Kidney (tissue), 14 donors: ENCODE measurements around the gene ZNF829. TPM values are rescaled to one million over a fixed set of nuclear protein-coding genes. Genes with fewer than 3 reads are reported as not detected.

Source experiments
- DNase-seq, 5 donors: peaks; one replicate each; pipeline ENCODE4 v3.0.0-alpha.2; 2013 to 2020
- FAIRE-seq: peaks from 2 replicates; lab custom pipeline; 2012; peaks lifted over from hg19 to GRCh38; lab: Jason Lieb, UNC
- H3K27ac ChIP-seq, 2 donors: one replicate each; pipeline ENCODE4 v1.7.0; 2013; ENCODE audit warnings: low read depth in 2 of 2, low read length in 2 of 2, inconsistent platforms in 1 of 2
- H3K27me3 ChIP-seq: one replicate; pipeline ENCODE4 v1.7.1; 2013; ENCODE audit warnings: low read length, inconsistent platforms; ENCODE audit not compliant: control insufficient read depth, insufficient read depth
- H3K36me3 ChIP-seq, 3 donors: one replicate each; pipeline versions ENCODE4 v1.7.0 to v1.7.1; 2013; ENCODE audit warnings: low read length in 3 of 3, control low read depth in 1 of 3, inconsistent platforms in 1 of 3; ENCODE audit not compliant: insufficient read depth in 3 of 3, control insufficient read depth in 2 of 3
- H3K4me1 ChIP-seq, 3 donors: one replicate each; pipeline versions ENCODE4 v1.7.0 to v1.7.1; 2013; ENCODE audit warnings: low read length in 3 of 3, inconsistent platforms in 1 of 3, low read depth in 1 of 3; ENCODE audit not compliant: control insufficient read depth in 2 of 3, insufficient read depth in 2 of 3
- H3K4me3 ChIP-seq, 3 donors: one replicate each; pipeline versions ENCODE4 v1.7.0 to v1.8.1; 2013; ENCODE audit warnings: low read length in 3 of 3, control low read depth in 1 of 3, inconsistent platforms in 1 of 3
- H3K9ac ChIP-seq, 3 donors: one replicate each; pipeline versions ENCODE4 v1.7.0 to v1.7.1; 2013; ENCODE audit warnings: low read length in 3 of 3, control low read depth in 1 of 3, inconsistent platforms in 1 of 3
- H3K9me3 ChIP-seq, 3 donors: one replicate each; pipeline versions ENCODE4 v1.7.0 to v1.7.1; 2013; ENCODE audit warnings: low read length in 3 of 3, control low read depth in 1 of 3, inconsistent platforms in 1 of 3; ENCODE audit not compliant: control insufficient read depth in 2 of 3, insufficient read depth in 1 of 3
- CTCF ChIP-seq: IDR thresholded peaks from 3 replicates; pipeline ENCODE4 v1.5.1; 2012; ENCODE audit warnings: mild to moderate bottlenecking, moderate library complexity, borderline replicate concordance; ENCODE audit not compliant: insufficient read depth; ENCODE audit errors: extremely low read depth
- intact Hi-C: fragments of 100-400 bp; cut with DNase I; formaldehyde crosslinking; loops from one replicate; pipeline ENCODE4 v1.11.1; 2022
- polyA plus RNA-seq: library from polyadenylated mRNA; stranded (reverse); fragments of 350-450 nt; fragmentation: Illumina TruSeq; extraction: RNeasy Lipid Tissue Mini Kit (QIAGEN cat#74804); gene quantifications from one replicate; pipeline ENCODE4 v1.2.3, GENCODE V29; 2014; ENCODE audit warnings: low read depth, low replicate concordance; ENCODE audit not compliant: insufficient read depth
- total RNA-seq: library from RNA; stranded (reverse); fragmentation: NEBNext Ultra II Directional; extraction: Animal tissue kit (Norgen Biotek cat#: 25700); gene quantifications from one replicate; pipeline ENCODE4 v1.2.1, GENCODE V29; 2021
- donor health status: control.
- donor health status: control.
- donor health status: control.
- donor health status: control.
- donor health status: control.
- donor health status: DM: yes; HTN: yes; CAD: no.
- donor health status: Normal renal cell carcinoma (clear cell type).

ZNF829 gene
- total and polyA plus RNA-seq, 2 donors from 2014 or later, result 1.2 to 4.4 TPM

- Histone ChIP-seq H3K9ac (peak overlapping the region in 2 of 3 donors; percentile 3 to 97), H3K4me3 (peak overlapping the region; percentile 86 to 100 (median 99)), H3K36me3 (peaks cover 0 to 5% (median 2%) of the 10 kb centered on the region in 3 donors), H3K27me3 (no peaks in the 10 kb centered on the region), H3K9me3 (peaks cover 0 to 6% (median 0%) of the 10 kb centered on the region in 3 donors), H3K4me1 (peaks cover 0 to 8% (median 6%) of the 10 kb centered on the region in 3 donors), H3K27ac (no peak overlapping the region)
- intact Hi-C loops, result no loop called here
- no peak for FAIRE-seq
- no peak for DNase-seq
- TF ChIP-seq CTCF, result no peak
These were observed 64.2 kb downstream of the ZNF829 start for GRCh38 chr19:36851898-36852297.

GRCh38 chr19:36850559-36851442, 65.3 kb downstream of the ZNF829 start, which contains the start of gene ZNF345:
TSS of gene ZNF345 (plus strand) at chr19:36850876. CDS start at chr19:36876831, 25,955 bp downstream.
- Histone ChIP-seq H3K9ac (peak within 1 kb of the TSS; percentile 95 to 98 (median 97)), H3K27ac (peak within 1 kb of the TSS; percentile 79 to 94), H3K9me3 (peaks cover 0 to 4% (median 0%) of the 10 kb centered on the region in 3 donors), H3K36me3 (peaks cover 0 to 5% (median 2%) of the 10 kb centered on the region in 3 donors), H3K4me1 (peaks cover 0 to 8% (median 6%) of the 10 kb centered on the region in 3 donors), H3K4me3 (peak within 1 kb of the TSS; percentile 86 to 100 (median 99)), H3K27me3 (no peaks in the 10 kb centered on the region)
- intact Hi-C loops, result no loop called here
- DNase-seq (peak; percentile 94 to 99 (median 95)), FAIRE-seq (no peak)
- no peak for TF ChIP-seq CTCF

GRCh38 chr19:36849701-36850558, 66.2 kb downstream of the ZNF829 start:
- Histone ChIP-seq H3K4me3 (peak overlapping the region; percentile 86 to 100 (median 99)), H3K9ac (peak overlapping the region; percentile 95 to 98 (median 97)), H3K9me3 (peaks cover 0 to 2% (median 0%) of the 10 kb centered on the region in 3 donors), H3K27ac (peak overlapping the region; percentile 79 to 94), H3K36me3 (peaks cover 0 to 3% (median 0%) of the 10 kb centered on the region in 3 donors), H3K27me3 (no peaks in the 10 kb centered on the region), H3K4me1 (peaks cover 0 to 8% (median 6%) of the 10 kb centered on the region in 3 donors)
- FAIRE-seq, result no peak
- intact Hi-C loops, result no loop called here
- no peak for TF ChIP-seq CTCF
- peak; percentile 93 to 97 (median 96) for DNase-seq
